Embryonic facial prominence (tissue), 1 donor: ENCODE results near the gene UTP3.
"Not testable (repeated sequence)": the region's sequence is repeated elsewhere in the genome, so short reads cannot be mapped to it uniquely, and the experiment has no call there.

Experiments used
- DNase-seq: peaks from one replicate; pipeline ENCODE4 v3.0.0-alpha.2; 2016; ENCODE audit errors: extremely low spot score

Gene UTP3

GRCh38 chr4:70715097-70715496, 26.8 kb downstream of the UTP3 start:
- no peak for DNase-seq

- DNase-seq = no peak
Observed at GRCh38 chr4:70718811-70719604, 30.7 kb downstream of the UTP3 start.

GRCh38 chr4:70721747-70722146, 33.4 kb downstream of the UTP3 start, which contains the start of gene RUFY3:
TSS of gene RUFY3 (plus strand) at chr4:70721964. CDS start at chr4:70722574, 610 bp downstream.
- peak; percentile 17 for DNase-seq

- no peak for DNase-seq
Observed at GRCh38 chr4:70722199-70722791, 34.0 kb downstream of the UTP3 start.

GRCh38 chr4:70724463-70724862, 36.1 kb downstream of the UTP3 start:
- DNase-seq = no peak

- DNase-seq = no peak
Observed at GRCh38 chr4:70725633-70726032, 37.3 kb downstream of the UTP3 start.

- not testable (repeated sequence) for DNase-seq
Observed at GRCh38 chr4:70726515-70726914, 38.2 kb downstream of the UTP3 start.

GRCh38 chr4:70728091-70728490, 39.8 kb downstream of the UTP3 start:
- DNase-seq = no peak

- DNase-seq = not testable (repeated sequence)
Observed at GRCh38 chr4:70732878-70733277, 44.5 kb downstream of the UTP3 start.

GRCh38 chr4:70734168-70734954, 46.0 kb downstream of the UTP3 start:
- DNase-seq = no peak

- DNase-seq = no peak
Observed at GRCh38 chr4:70734971-70735370, 46.6 kb downstream of the UTP3 start.

- not testable (repeated sequence) for DNase-seq
Observed at GRCh38 chr4:70735915-70736314, 47.6 kb downstream of the UTP3 start.

GRCh38 chr4:70737006-70737405, 48.7 kb downstream of the UTP3 start:
- DNase-seq = no peak

GRCh38 chr4:70737409-70737808, 49.1 kb downstream of the UTP3 start:
- DNase-seq = no peak

- DNase-seq = no peak
Observed at GRCh38 chr4:70739496-70740337, 51.4 kb downstream of the UTP3 start.
